HepG2 (cell line): ENCODE data around the gene OVOL2. TPM values are rescaled to one million over a fixed set of nuclear protein-coding genes. Genes with fewer than 3 reads are reported as not detected.
A peak's percentile ranks its signal among the peaks of the same experiment; 100 is the strongest.

Experiments
- CENPT ChIP-seq: sonication (generic); formaldehyde crosslinking; IDR thresholded peaks from 2 replicates; pipeline ENCODE4 v1.8.0; 2022; ENCODE audit warnings: low read depth, mild to moderate bottlenecking, moderate library complexity, missing genetic modification reagents
- CENPX ChIP-seq: sonication (generic); formaldehyde crosslinking; IDR thresholded peaks from 2 replicates; pipeline ENCODE4 v1.9.0; 2021; ENCODE audit warnings: mild to moderate bottlenecking, missing genetic modification reagents, moderate library complexity
- GMEB2 ChIP-seq: IDR thresholded peaks from 2 replicates; pipeline ENCODE4 v1.6.1; 2016; ENCODE audit warnings: missing biosample characterization, missing genetic modification reagents, low read depth
- HNF1A ChIP-seq, 2 experiments: sonication (generic) in 1 of 2; formaldehyde crosslinking in 1 of 2; IDR thresholded peaks; 2 replicates each; pipeline versions ENCODE4 v1.4.0 to v1.6.1; 2016 to 2020; ENCODE audit warnings: borderline replicate concordance in 1 of 2, low read depth in 1 of 2, mild to moderate bottlenecking in 1 of 2, missing genetic modification reagents in 1 of 2
- MAF1 ChIP-seq: sonication (generic); formaldehyde crosslinking; IDR thresholded peaks from 2 replicates; pipeline ENCODE4 v1.5.0; 2020; ENCODE audit warnings: missing genetic modification reagents, borderline replicate concordance
- MXD4 ChIP-seq: IDR thresholded peaks from 2 replicates; pipeline ENCODE4 v1.6.1; 2016; ENCODE audit warnings: mild to moderate bottlenecking, missing biosample characterization, missing genetic modification reagents
- NBN ChIP-seq: fragments of 450-650 bp; conservative IDR thresholded peaks from 2 replicates; pipeline ENCODE4 v1.6.1; 2017
- NFE2L2 ChIP-seq: fragments of 150-350 bp; IDR thresholded peaks from 2 replicates; pipeline ENCODE4 v1.6.1; 2014; ENCODE audit warnings: low read length
- PAWR ChIP-seq: sonication (generic); formaldehyde crosslinking; IDR thresholded peaks from 2 replicates; pipeline ENCODE4 v1.4.0; 2020; ENCODE audit warnings: missing genetic modification reagents, mild to moderate bottlenecking, borderline replicate concordance
- RFX5 ChIP-seq: IDR thresholded peaks from 2 replicates; pipeline ENCODE4 v1.6.1; 2011; ENCODE audit warnings: low read depth, low read length, improper control_type of control experiment
- RXRA ChIP-seq: sonication (generic); formaldehyde crosslinking; IDR thresholded peaks from 2 replicates; pipeline ENCODE4 v1.5.1; 2020; ENCODE audit warnings: missing genetic modification reagents
- SNRNP70 ChIP-seq: fragments of 200-400 bp; formaldehyde crosslinking; IDR thresholded peaks from 2 replicates; pipeline ENCODE4 v1.6.1; 2017; ENCODE audit warnings: mild to moderate bottlenecking, low read depth, low read length, moderate library complexity
- SRSF1 ChIP-seq: fragments of 200-400 bp; formaldehyde crosslinking; optimal IDR thresholded peaks from 2 replicates; pipeline ENCODE3; 2017; ENCODE audit warnings: mild to moderate bottlenecking, low read depth, low read length, moderate library complexity
- STAG1 ChIP-seq: sonication (generic); formaldehyde crosslinking; IDR thresholded peaks from 2 replicates; pipeline ENCODE4 v1.4.0; 2020; ENCODE audit warnings: missing genetic modification reagents
- TBL1XR1 ChIP-seq: fragments of 150-350 bp; IDR thresholded peaks from 2 replicates; pipeline ENCODE4 v1.6.1; 2014; ENCODE audit warnings: borderline replicate concordance, low read length; ENCODE audit not compliant: partially characterized antibody
- XBP1 ChIP-seq: sonication (generic); formaldehyde crosslinking; IDR thresholded peaks from 2 replicates; pipeline ENCODE4 v1.5.0; 2020; ENCODE audit warnings: missing genetic modification reagents
- ZFP90 ChIP-seq: sonication (generic); formaldehyde crosslinking; IDR thresholded peaks from 2 replicates; pipeline ENCODE4 v1.8.0; 2022; ENCODE audit warnings: missing genetic modification reagents, mild to moderate bottlenecking, inconsistent platforms, borderline replicate concordance
- ZGPAT ChIP-seq: IDR thresholded peaks from 2 replicates; pipeline ENCODE4 v1.6.1; 2016; ENCODE audit warnings: mild to moderate bottlenecking
- ZNF138 ChIP-seq: sonication (generic); formaldehyde crosslinking; IDR thresholded peaks from 2 replicates; pipeline ENCODE4 v1.5.0; 2020; ENCODE audit warnings: mild to moderate bottlenecking, low read depth, missing genetic modification reagents
- ZNF598 ChIP-seq: sonication (generic); formaldehyde crosslinking; IDR thresholded peaks from 2 replicates; pipeline ENCODE4 v1.5.1; 2020; ENCODE audit warnings: mild to moderate bottlenecking, missing genetic modification reagents, borderline replicate concordance
- polyA plus RNA-seq, 8 experiments: library from polyadenylated mRNA; depleted of rRNA in 3 of 8; stranded (reverse) in 7 of 8; unstranded in 1 of 8; fragments of >200 nt; fragmentation: Illumina TruSeq in 4 of 8; extraction: Trizol in 4 of 8; gene quantifications; 2 replicates each; pipeline versions ENCODE4 v1.2.1 to v1.2.3, GENCODE V29; 2011 to 2016; ENCODE audit warnings: low read depth in 4 of 8, missing spikeins in 1 of 8, mixed read lengths in 1 of 8; ENCODE audit not compliant: insufficient read depth in 1 of 8
- total RNA-seq, 5 experiments: library from RNA; depleted of rRNA; stranded (reverse); fragments of >200 nt; fragmentation: Illumina TruSeq; extraction: Trizol; gene quantifications; 2 replicates each; pipeline ENCODE4 v1.2.3, GENCODE V29; 2016; ENCODE audit warnings: low read depth in 1 of 5
- TF ChIP-seq, protein P1 (sequence below): sonication (generic); formaldehyde crosslinking; IDR thresholded peaks from 2 replicates; pipeline ENCODE4 v1.5.1; 2020; ENCODE audit warnings: missing genetic modification reagents, mild to moderate bottlenecking, borderline replicate concordance

The OVOL2 gene
- total and polyA plus RNA-seq, 2 of the 13 experiments (the other 11 are each of a cell fraction or from before 2014, with no cell fraction given): 0.20 to 0.31 TPM

DNA sequence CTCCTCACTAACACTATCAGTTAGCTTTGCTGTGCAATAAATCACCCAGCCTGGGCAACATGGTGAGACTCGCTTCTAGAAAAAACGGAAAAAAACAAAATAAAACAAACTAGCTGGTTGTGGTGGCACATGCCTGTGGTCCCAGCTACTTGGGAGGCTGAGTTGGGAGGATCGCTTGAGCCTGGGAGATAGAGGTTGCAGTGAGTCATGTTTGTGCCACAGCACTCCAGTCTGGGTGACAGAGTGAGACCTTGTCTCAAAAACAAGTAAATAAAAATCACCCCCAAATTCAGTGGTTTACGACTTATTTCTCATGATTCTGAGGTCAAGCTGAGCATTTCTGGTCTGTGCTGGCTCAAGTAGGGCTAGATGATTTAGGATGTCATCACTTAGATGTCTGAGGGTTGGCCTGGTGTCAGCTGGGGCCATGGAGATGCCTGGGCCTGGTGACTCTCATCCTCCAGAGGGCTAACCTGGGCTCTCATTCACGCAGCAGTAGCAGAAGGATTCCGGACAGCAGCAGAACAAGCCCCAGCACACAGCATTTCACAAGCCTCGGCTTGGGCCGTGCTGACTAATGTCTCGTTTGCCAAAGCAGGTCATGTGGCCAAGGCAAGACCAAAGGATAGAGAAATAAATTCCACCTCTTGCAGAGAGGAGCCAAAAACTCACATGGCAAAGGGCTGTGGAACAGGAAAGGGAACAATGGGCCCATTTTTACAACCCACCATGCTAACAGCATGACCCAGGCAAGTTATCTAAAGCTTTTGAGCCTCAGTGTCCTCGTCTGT, 56.4 kb downstream of the OVOL2 start (continued):
- no peak for TF ChIP-seq RFX5
- TF ChIP-seq MXD4 (CRISPR knock-in tag): no peak
- no peak for TF ChIP-seq NBN
- TF ChIP-seq XBP1: no peak
- TF ChIP-seq ZNF598 (CRISPR knock-in tag): peak; percentile 86; the same call in 1 of the 2 replicates
- TF ChIP-seq TBL1XR1: no peak
- peak; percentile 69; the same call in 1 of the 2 replicates for TF ChIP-seq RXRA (CRISPR knock-in tag)
- no peak for TF ChIP-seq PAWR
- TF ChIP-seq CENPX (CRISPR knock-in tag): no peak
- TF ChIP-seq ZFP90 (CRISPR knock-in tag): no peak
- no peak for TF ChIP-seq SRSF1
- TF ChIP-seq CENPT: no peak
- TF ChIP-seq STAG1 (CRISPR knock-in tag): no peak
- no peak for TF ChIP-seq SNRNP70
- TF ChIP-seq HNF1A (IDR thresholded peaks at IDR 0.05; ENCODE audit: low read depth): no peak
- TF ChIP-seq HNF1A (CRISPR knock-in tag; IDR thresholded peaks at IDR 0.05; ENCODE audit: borderline replicate concordance): no peak
- TF ChIP-seq, protein P1, sequence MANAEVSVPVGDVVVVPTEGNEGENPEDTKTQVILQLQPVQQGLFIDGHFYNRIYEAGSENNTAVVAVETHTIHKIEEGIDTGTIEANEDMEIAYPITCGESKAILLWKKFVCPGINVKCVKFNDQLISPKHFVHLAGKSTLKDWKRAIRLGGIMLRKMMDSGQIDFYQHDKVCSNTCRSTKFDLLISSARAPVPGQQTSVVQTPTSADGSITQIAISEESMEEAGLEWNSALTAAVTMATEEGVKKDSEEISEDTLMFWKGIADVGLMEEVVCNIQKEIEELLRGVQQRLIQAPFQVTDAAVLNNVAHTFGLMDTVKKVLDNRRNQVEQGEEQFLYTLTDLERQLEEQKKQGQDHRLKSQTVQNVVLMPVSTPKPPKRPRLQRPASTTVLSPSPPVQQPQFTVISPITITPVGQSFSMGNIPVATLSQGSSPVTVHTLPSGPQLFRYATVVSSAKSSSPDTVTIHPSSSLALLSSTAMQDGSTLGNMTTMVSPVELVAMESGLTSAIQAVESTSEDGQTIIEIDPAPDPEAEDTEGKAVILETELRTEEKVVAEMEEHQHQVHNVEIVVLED (CRISPR knock-in tag): no peak
- no peak for TF ChIP-seq MAF1
- TF ChIP-seq NFE2L2: no peak
- TF ChIP-seq ZGPAT: no peak
- no peak for TF ChIP-seq ZNF138 (CRISPR knock-in tag)
- no peak for TF ChIP-seq GMEB2 (CRISPR knock-in tag)
